ENCODE results near the gene PLXNB2.

PLXNB2 gene

DNA sequence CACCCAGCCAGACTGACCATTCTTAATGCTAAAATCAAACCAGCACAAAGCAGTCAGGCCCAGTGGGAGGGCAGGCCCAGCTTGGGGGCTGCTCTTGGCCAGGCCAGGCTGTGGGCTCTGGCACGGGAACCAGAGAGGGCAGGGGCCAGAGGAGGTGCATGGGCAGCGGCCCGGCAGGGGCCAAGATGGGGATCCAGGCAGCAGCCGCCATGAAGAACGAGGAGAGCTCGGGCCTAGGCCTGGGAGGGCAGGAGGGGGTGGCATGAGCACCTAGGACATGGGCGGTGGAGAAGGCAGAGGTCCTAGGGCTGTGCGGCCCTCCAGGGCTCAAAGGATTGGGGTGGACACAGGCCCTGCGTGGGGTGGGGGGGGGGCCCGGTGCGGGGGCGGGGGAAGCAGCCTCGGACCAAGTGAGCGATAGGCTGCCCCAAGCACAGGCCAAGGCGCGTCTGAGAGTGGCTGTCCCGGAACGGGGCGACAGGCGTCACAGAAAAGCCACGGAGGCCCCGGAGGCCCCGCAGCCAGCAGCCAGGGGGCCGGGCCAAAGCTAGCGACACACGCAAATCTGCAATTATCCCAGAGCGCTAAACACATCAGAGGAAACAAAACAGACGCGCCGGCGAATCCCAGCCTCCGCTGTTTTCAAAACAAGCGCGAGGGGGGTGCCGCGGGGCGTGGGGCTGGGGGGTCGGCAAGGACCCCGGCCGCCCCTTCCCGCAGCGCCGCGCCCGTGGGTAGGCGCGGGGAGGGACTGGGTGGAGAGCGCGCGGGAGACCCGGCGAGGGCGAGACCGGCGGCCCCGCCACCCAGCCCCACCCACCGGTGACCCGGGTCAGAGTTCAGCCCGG lies 8.3 kb downstream of the PLXNB2 start:
- DNase-seq (ENCODE audit: low spot score): no peak

DNA sequence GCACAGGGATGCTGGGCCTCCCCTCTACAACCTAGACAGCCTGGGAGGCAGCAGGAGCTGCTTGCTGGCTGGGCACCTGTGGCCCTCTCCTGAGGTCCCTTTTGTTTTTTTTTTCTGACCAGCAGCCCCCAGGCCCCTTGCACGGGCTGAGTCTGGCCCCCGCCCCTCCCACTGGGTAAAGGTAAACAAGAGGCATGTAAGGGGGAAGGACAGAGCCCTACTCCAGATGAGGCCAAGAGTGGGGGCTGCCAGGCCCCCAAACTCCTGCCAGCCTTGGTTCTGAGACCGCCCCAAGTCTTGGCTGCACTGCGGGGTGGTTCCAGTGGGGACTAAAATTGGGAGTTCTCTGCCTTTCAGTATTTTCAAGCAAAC lies 9.2 kb downstream of the PLXNB2 start:
- DNase-seq (ENCODE audit: low spot score): no peak

DNA sequence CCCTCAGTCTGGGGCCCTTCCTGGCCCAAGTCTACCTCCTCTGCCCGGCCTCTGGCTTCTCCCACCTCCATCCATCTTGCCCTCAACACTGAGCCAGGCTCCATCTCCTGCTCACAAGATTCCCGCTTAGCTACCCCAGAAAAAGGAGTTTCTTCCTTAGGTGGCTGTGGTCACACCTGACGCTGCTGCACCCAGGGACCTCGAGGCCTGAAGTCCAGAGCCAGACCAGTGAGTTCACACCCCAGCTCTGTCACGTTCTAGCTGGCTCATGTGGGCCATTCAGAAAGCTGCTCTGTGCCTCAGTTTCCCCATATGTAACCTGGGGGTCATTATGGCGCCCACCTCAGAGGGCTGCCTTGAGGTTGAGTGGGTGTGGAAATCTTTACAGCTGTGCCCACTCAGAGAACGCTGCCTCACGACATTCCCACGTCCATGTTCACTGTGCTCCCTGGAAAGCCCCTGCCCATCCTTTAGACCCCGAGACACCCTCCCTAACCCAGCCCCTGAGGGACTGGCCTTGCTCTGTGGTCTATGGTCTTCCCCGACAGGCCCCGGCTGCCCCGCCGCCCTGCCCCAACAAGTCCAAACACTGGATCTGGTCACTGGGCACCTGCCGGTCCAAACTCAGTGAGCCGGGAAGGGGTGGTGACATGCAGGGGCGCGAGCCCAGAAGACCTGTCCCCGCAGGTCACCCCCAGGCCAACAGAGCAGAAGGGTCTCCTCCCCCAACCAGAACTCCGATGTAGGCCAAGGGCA lies 9.8 kb downstream of the PLXNB2 start:
- no peak for DNase-seq (ENCODE audit: low spot score)

DNA sequence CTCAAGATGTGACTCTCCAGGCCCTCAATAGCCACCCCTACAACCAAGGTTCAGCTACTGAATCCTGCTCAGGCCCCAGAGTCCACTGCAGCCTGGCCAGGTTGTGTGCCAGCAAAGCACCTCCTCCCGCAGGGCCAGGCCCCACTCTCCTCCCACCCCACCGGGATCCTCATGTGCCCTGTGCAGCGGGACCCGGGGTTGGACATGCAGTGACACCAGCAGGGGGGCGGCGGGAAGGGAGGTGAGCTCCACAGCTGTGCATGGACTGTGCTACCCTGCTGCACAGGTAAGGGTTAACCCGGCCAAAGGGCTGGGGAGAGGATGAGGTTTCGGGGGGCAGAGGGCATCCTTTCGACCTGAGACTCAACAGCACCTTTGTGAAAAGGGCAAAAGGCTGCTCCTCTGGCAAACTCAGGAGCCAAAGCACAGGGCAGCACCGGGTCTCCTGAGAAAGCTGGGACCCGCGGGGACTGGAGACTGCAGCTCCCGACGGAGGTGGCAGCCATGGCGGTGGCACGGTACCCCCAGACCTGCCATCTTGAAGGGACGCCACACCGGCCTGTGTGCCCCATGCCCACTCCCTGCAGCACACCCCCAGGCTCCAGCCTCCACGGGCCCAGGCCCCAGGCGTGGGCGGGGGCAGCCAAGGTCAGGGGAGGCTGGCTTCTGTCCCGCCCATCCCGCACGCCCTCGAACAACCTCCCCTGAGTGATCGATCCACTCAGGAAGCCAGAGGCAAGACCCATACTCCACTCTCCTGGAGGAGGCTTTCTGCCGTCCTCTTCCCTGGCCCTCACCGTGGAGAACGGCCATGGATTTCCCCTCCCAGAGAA lies 10.6 kb downstream of the PLXNB2 start:
- DNase-seq (ENCODE audit: low spot score): no peak

DNA sequence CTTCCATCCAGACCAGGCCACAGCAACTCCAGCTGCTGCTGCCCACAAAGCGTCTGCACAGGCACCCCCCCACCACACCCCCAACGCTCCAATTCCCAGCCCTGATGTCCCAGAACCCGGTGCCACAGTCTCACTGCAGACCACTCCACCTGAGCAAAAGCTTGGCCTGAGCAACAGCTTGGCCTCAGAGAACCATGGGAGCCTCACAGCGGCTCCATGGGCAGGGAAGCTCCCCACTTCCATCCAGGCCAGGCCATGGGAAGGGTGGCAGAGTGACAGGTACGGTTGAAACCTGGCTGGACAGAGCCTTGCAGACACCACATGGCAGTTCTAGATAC lies 13.2 kb downstream of the PLXNB2 start:
- no peak for DNase-seq (ENCODE audit: low spot score)

DNA sequence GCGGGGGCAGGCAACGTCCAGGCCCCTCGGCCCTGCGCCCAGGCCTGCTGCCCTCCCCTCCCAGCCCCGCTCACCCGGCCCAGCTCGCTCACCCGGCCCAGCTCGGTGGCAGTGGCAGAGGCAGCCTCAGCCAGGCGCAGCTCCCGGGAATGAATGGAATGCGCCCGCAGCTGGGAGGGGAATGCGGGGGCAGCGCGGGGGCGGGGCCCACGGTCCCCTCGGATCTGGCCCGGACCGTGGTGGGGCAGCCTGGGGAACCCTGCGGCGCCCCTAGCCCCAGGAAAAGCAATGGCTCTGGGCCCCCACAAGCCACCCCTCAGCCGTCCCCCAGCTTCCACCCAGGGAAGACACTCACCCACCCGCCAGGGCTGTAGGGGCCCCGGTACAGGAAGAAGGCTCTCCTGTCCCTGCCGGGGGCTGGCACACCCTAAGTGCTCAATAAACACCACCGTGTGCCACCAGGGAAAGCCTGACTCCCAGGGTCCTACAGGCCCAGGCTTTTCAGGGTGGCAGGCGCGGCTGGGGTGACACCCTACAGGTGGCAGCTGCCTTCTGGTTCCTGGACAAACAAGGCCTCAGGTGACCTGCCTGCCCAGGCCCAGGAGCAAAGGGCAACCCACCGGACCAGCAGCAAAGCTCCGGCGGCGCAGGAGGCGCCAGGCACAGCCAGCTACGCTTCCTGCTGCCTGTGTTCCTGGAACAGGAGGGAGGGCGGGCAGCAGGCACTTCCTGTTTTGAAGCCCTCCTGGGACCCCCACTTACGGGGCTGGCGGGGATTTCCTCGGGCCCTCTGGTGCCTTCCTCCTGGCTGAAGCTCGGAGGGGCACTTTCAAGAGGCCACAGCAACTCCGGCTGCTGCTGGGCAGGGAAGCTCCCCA lies 13.8 kb downstream of the PLXNB2 start:
- no peak for DNase-seq (ENCODE audit: low spot score)

DNA sequence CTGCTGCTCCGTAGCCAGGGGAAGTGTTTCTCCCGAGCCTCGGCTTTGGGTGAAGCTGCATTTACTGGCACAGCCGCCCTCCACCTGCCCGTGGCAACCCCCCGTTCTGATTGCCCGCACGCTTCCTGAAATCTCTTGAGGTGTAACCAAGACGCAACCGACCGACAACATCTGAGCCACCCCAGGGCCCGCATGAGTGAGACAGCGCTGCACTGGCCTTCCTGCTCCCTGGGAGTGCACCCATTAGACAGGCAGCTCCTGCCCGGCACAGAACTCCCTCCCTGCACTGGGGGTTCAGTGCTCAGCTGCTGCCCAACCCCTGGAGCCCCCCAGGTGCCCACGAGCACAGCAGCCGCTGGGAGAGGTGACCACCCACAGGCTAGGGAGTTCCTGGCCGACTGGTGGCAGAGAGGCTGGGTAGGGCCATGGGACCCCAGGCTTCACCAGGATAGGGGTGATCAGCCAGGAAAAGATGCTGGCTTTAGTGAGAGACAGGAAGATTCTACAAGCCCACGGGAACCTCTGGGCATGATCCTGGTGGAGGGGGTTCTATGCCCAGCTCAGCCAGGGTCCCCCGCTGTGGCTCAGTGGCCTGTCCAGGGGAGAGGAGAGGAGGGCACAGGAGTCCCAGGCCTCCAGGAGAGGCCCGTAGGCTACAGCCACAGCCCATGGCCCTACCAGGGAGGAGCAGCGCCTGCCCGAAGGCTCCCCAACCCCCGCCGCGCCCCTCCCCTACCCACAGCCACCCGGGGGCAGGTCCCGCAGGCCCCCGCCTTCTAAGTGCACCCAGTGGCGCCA lies 14.6 kb downstream of the PLXNB2 start:
- no peak for DNase-seq (ENCODE audit: low spot score)

DNA sequence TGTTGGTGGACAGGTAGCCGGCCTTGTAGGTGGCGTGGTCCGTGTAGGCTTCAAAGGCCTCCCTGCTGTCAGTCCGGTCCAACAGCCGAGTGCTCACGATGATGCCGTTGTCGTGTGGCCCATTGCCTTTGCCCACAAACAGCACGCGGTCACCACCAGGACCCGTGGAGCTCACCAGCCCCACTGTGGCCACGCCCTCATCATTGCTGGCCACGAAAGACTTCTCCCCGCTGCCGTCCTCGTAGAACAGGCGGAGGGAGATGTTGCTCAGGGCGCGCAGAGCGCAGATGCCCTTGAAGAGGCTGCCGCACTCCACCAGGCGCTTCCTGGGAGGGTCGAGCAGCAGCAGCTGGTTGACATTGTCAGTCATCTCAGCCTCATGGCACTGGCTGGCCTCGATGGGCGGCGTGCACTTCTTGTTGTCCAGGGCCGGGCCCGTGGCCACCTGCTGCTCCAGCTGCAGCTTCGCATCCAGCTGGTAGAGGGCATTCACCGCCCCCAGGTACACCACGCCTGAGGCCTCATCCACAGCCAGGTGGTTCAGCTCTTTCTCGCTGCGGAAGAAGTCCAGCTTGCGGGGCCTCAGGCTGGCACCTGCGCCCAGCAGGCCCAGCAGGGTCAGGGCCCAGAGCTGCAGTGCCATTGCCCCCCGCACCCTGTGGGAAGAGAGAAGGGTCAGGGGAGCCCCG lies 17.4 kb downstream of the PLXNB2 start:
- DNase-seq (ENCODE audit: low spot score): no peak

DNA sequence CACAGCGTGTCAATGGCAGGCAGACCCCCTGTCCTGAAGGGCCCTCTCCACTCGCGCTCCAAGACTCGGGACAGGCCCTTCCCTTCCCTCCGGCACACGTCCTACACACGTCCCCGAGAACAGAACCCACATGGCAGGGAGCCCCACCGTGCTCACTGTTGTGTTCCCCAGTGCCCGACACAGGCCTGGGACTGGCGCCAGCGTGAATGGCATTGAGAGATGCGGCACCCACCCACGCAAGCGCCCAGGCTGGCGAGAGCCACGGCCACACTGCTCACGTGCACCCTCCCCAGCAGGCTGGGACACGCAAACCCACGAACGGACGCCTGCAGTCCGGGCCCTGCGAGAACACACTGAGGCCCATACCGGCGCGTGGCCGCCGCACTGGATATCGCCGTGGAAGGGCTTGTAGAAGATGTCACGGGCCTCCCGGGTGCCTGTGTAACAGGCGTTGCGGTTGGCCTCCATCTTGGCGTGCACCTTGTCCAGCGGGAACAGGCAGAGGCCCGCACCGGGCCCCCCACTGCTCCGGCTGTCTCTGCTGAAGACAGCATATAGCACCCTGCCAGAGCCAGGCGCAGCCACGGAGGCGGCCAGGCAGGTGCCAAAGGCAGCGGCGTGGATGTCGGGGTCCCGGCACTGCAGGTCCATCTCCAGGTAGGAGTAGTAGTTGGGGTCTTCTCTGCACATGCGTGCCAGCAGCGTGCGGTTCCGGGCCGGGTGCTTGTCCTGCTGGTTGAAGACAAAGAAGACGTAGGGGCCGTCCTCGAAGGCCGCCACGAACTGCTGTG lies 18.1 kb downstream of the PLXNB2 start:
- DNase-seq (ENCODE audit: low spot score): no peak

DNA sequence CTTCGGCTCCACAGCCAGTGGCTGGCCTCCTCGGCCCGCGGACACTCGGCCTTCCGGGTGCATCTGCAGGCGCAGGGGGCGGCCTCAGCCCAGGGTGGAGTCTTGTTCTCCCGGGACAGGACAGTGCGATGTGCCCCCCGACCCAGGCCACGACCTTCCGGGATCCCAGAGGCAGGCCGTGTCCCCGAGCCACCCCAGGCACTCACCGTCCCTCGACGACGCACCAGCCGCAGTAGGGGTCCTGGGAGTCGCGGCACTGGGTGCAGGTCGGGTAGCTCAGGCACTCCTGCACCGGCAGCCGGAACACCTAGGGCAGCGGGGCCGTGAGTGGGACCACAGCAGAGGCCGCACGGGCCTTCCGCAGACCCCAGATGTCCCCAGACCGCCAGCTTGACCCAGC lies 19.7 kb downstream of the PLXNB2 start:
- no peak for DNase-seq (ENCODE audit: low spot score)

DNA sequence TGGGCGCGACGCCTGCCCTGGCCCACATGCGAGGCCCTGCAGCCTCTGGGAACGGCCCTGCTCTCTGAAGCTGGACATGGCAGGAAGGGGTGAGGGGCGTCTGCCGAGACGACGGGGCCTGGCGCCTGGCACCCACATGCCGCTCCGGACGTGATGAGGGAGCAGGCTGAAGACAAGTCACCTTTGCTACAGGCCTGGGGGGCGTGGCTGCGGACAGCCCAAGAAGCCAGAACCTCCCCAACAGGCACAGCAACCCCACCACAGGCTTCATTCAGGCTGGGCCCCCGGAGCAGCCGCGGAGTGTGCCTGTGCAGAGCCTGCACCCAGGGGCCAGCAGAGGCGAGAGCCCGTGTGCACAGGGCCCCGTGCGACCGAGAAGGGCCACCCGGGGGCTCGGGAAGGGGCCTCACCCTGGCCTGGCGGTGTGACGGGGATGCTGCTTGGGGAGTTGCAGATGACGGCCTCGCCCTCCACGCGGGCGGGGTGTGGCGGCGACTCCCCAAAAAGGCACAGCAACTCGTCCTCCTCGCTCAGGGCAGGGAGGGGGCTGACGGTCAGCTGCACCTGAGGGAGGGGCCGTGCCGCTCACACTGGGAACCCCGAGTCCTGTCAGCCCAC lies 20.6 kb downstream of the PLXNB2 start:
- DNase-seq (ENCODE audit: low spot score): no peak

DNA sequence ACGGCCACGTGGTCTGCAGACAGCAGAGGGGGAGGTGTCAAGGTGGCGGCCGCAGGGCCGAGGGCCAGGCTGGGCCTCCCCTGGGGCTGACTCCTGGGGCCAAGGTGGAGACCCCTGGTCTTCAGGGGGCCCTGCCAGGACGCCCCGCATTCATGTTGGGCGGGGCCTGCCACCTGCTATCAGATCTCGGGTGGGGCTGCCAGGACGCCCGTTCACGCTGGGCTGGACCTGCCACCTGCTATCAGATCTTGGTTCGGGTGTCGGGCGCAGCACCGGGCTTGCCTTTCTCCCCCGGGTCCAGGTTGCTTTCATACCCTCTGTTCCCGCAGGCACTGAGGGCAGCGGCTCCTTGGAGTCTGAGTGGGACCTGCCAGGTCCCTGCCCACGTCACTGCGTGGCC lies 21.2 kb downstream of the PLXNB2 start:
- DNase-seq (ENCODE audit: low spot score): no peak

DNA sequence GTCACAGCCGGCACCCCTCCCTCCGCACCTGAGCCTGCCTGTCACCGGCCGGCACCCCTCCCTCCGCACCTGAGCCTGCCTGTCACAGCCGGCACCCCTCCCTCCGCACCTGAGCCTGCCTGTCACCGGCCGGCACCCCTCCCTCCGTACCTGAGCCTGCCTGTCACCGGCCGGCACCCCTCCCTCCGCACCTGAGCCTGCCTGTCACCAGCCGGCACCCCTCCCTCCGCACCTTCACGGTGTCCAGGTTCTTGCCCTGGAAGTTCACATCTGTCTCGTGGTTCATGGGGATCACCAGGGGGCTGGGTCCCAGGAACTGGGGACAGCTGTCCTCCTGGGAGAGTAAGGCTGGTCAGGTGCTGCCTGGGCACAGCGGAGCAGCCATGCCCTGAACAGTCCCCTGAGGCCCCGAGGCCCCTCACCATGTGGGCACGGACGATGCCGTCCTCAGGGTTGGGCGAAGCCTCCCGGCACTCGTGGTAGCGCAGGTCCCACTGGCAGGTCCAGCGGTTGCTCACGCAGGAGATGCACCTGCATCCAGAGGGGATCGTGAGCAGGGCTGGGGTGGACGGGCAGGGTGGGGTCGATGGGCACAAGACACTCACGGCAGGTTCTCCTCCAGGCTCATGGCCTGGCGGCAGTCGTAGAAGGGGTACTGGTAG lies 21.7 kb downstream of the PLXNB2 start:
- no peak for DNase-seq (ENCODE audit: low spot score)

DNA sequence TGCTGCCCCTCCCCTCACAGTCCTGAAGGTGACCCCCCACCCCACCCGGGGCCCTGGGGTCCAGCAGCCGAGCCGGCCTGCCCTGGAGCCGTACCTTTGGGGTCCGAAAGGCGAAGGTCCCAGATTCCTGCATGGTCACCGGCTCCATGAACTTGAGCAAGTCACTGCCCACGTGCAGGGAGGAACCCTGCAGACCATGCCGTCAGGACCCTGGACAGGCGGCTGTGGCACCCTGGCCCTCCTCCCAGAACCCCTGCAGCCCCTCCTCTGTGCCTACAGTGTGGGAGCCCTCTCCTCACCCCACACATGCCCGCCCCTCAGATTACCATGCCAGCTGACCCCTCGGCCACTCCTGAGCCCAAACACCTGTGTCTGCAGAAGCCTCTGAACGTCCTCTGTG lies 23.0 kb downstream of the PLXNB2 start:
- DNase-seq (ENCODE audit: low spot score): no peak

DNA sequence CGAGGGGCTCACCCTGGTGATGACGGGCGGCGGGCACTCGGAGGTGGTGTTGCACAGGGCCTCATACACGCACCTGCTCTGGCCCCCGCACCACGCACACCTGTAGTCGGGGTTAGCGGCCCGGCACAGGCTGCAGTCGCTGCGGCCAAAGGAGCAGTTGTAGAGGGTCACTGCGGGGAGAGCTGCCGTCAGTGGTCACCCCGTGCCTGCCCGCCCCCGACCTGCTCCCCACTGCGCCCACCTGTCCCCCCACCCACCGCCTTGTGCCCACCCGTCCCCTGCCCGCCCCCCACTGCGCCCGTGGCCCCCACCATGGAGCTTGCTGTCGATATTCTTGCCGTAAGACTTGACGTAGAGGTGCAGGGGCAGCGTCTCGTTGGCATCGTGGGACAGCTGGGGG lies 23.6 kb downstream of the PLXNB2 start:
- DNase-seq (ENCODE audit: low spot score): no peak

DNA sequence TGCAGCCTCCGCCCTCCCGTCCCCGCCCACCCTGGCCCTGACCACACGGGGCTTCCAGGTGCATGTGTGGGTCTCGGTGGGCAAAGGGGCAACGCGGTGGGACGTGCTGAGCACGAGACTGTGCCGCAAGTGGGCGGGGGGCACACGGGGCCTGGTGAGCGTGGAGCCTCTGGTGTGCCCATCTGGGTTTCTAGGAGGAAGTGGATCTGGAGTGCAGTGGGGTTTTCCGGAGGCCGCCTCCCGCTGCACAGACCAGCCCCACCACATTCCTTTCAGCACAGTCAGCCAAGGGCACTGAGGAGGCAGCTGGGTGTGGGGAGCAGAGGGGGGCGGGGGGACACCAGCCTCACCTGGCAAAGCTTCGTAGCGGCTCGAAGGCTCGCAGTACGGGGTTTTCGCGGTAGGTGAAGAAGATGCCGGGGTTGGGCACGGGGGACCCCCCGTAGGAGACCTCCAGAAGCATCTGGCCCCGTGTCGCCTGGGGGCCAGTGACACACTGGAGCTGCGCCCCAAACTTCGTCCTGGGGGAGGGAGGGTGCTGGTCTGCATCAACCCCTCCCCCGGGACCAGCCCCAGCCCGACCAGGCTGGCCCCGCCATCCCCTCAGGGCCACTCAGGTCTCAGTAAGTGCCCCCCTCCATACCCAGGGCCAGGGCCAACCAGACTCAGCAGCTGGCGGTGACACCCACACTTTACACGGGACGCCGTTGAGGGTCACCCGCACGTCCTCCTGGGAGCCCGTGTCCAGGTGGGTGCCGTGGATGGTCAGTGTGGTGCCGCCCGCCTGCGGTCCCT lies 24.9 kb downstream of the PLXNB2 start:
- DNase-seq (ENCODE audit: low spot score): no peak

DNA sequence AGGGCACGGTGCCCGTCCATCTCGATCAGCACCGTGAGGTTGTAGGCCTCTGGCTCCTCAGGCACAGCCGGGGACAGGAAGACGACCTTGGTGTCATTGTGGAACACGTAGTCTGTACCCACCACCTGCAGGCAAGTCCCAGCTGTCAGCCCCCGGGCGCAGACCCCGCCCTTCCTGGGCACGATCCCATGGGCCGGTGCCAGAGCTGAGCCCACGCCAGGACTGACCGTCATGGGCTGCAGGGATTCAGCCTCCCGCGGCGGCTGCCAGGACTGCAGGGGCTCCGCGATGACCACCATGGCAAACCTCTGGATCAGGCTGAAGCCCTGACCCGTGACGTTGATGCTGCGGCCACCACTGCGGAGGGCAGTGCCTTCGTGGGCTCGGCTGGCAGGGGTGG lies 25.5 kb downstream of the PLXNB2 start:
- no peak for DNase-seq (ENCODE audit: low spot score)

DNA sequence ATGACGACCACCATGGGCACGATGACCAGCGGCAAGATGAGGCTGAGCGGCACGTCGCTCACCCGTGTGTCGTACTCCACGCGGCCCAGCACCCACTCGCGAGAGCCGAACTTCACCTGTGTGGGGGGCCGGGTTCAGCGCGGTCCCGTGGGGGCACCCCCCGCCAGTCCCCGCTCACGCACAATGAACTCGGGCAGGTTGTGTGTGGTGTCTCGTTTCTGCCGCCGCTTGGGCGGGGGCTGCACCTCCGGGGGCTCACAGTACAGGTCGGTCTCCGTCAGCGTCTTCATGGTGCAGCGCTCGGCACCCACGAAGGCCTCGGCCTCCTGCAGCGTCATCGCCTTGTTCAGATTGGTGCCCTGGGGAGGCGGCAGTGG lies 26.1 kb downstream of the PLXNB2 start:
- no peak for DNase-seq (ENCODE audit: low spot score)

All from activated CD4-positive, alpha-beta T cell treated with anti-CD3 and anti-CD28 coated beads, Interleukin-2, Interleukin-4, amounts not matched to agents 100 ng/mL and 50 ng/mL, durations not matched to agents 16 hours and 8 hours (primary cell).